Fibroblast of lung (primary cell): Measurements from ENCODE around the gene VRK1. TPM values are rescaled to one million over a fixed set of nuclear protein-coding genes. Genes with fewer than 3 reads are reported as not detected.

Experiments
- DNase-seq, 2 donors: peaks; one replicate each; pipeline versions ENCODE4 v3.0.0 to v3.0.0-alpha.2; 2010; ENCODE audit warnings: low read depth in 2 of 2
- H2AFZ ChIP-seq: 2 replicates; pipeline ENCODE4 v1.5.1; 2012; ENCODE audit warnings: low read length, control low read depth, inconsistent platforms
- H3K27ac ChIP-seq: 2 replicates; pipeline ENCODE4 v1.5.1; 2011; ENCODE audit warnings: low read length, control low read depth; ENCODE audit not compliant: insufficient read depth
- H3K27me3 ChIP-seq: 2 replicates; pipeline ENCODE4 v1.5.1; 2011; ENCODE audit warnings: mild to moderate bottlenecking, low read length; ENCODE audit not compliant: control insufficient read depth, insufficient read depth
- H3K36me3 ChIP-seq: 2 replicates; pipeline ENCODE4 v1.5.1; 2011; ENCODE audit warnings: low read length; ENCODE audit not compliant: control insufficient read depth, insufficient read depth
- H3K4me1 ChIP-seq: 2 replicates; pipeline ENCODE4 v1.5.1; 2011; ENCODE audit warnings: low read length; ENCODE audit not compliant: control insufficient read depth, insufficient read depth; ENCODE audit errors: extremely low read depth
- H3K4me2 ChIP-seq: 2 replicates; pipeline ENCODE4 v1.5.1; 2011; ENCODE audit warnings: low read length, control low read depth; ENCODE audit not compliant: insufficient read depth; ENCODE audit errors: extremely low read depth
- H3K4me3 ChIP-seq, 4 experiments: fragments of 200-600 bp in 1 of 4; sonication (generic) in 1 of 4; replicated peaks in 1 of 4; 2 replicates each; pipeline ENCODE4 v1.5.1; 2011 to 2016; ENCODE audit warnings: low read length in 4 of 4, low read depth in 3 of 4, mild to moderate bottlenecking in 3 of 4, control low read depth in 2 of 4, inconsistent platforms in 1 of 4, mixed read lengths in 1 of 4; ENCODE audit not compliant: insufficient read depth in 1 of 4; ENCODE audit errors: control extremely low read depth in 1 of 4
- H3K79me2 ChIP-seq: 2 replicates; pipeline ENCODE4 v1.5.1; 2012; ENCODE audit warnings: mild to moderate bottlenecking, low read length, inconsistent platforms; ENCODE audit not compliant: control insufficient read depth, insufficient read depth
- H3K9ac ChIP-seq: 2 replicates; pipeline ENCODE4 v1.5.1; 2011; ENCODE audit warnings: mild to moderate bottlenecking, low read length, control low read depth; ENCODE audit not compliant: insufficient read depth
- H3K9me3 ChIP-seq: 2 replicates; pipeline ENCODE4 v1.5.1; 2012; ENCODE audit warnings: low read depth, low read length; ENCODE audit not compliant: control insufficient read depth, insufficient read depth
- H4K20me1 ChIP-seq: 2 replicates; pipeline ENCODE4 v1.5.1; 2011; ENCODE audit warnings: low read length; ENCODE audit not compliant: control insufficient read depth, insufficient read depth; ENCODE audit errors: extremely low read depth
- CTCF ChIP-seq, 2 donors: IDR thresholded peaks in 1 of 2; conservative IDR thresholded peaks in 1 of 2; 1 replicate in 1 of 2; 2 replicates in 1 of 2; pipeline ENCODE4 v1.5.1; 2011 to 2012; ENCODE audit warnings: low read length in 2 of 2, control low read depth in 1 of 2, inconsistent platforms in 1 of 2, low read depth in 1 of 2, mild to moderate bottlenecking in 1 of 2
- EZH2 ChIP-seq: IDR thresholded peaks from 2 replicates; pipeline ENCODE4 v1.5.1; 2012; ENCODE audit warnings: low read length, control low read depth, mild to moderate bottlenecking; ENCODE audit errors: missing control alignments
- polyA plus RNA-seq, 2 donors: library from polyadenylated mRNA; depleted of rRNA in 1 of 2; stranded (reverse) in 1 of 2; unstranded in 1 of 2; fragments of >200 nt; gene quantifications; 2 replicates each; pipeline ENCODE4 v1.2.1, GENCODE V29; 2011 to 2012; ENCODE audit warnings: missing spikeins in 1 of 2
- total RNA-seq: library from RNA; depleted of rRNA; stranded (reverse); fragments of >200 nt; gene quantifications from 2 replicates; pipeline ENCODE4 v1.2.1, GENCODE V29; 2014

VRK1 gene
- total and polyA plus RNA-seq, 2 donors (not counting 1 experiment from before 2014, with no cell fraction given): 11.5 to 24.9 TPM

DNA sequence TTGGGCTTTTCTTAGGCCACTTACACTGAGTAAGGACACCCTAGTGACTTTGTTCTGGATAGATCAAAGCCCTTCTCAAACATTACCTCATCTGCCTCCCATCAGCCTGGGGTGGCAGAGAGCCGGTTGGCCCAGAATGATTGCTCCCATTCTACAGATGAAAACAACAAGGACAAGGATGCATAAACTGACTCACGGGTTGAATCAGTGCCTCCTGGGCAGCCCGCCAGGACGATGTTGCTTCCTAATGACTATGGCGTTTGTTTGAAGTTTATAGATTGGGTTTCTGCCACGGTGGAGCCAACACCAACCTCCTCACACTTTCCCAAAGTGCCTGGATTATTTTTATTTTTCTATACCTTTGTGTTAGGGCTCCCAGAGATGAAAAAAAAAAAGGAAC, 3.6 kb upstream of the VRK1 start:
- Histone ChIP-seq H3K79me2 (peaks cover 11% of the 10 kb centered on the region), H3K9me3 (no peaks in the 10 kb centered on the region), H2AFZ (no peak overlapping the region), H3K4me3 (no peak overlapping the region), H3K4me2 (no peak overlapping the region), H3K27me3 (no peaks in the 10 kb centered on the region), H3K4me1 (no peaks in the 10 kb centered on the region), H3K9ac (no peak overlapping the region), H3K36me3 (no peaks in the 10 kb centered on the region), H3K27ac (no peak overlapping the region), H4K20me1 (no peaks in the 10 kb centered on the region)
- TF ChIP-seq EZH2 (no peak), CTCF (conservative IDR thresholded peaks at IDR 0.05 in 1 of 2, IDR thresholded peaks at IDR 0.05 in 1 of 2; ENCODE audit: low read depth in 1 of 2, low read length in 2 of 2) (no peak)
- DNase-seq: peak in 1 of 2 donors; percentile 6

- no peaks in the 10 kb centered on the region for H3K27me3 ChIP-seq
- H3K4me2 ChIP-seq: no peak overlapping the region
- no peaks in the 10 kb centered on the region for H3K9me3 ChIP-seq
- TF ChIP-seq CTCF (conservative IDR thresholded peaks at IDR 0.05 in 1 of 2, IDR thresholded peaks at IDR 0.05 in 1 of 2; ENCODE audit: low read depth in 1 of 2, low read length in 2 of 2) (no peak), EZH2 (no peak)
- no peak overlapping the region for H2AFZ ChIP-seq
- H3K36me3 ChIP-seq: no peaks in the 10 kb centered on the region
- no peak for DNase-seq
- no peak overlapping the region for H3K9ac ChIP-seq
- no peak overlapping the region for H3K27ac ChIP-seq
- peaks cover 25% of the 10 kb centered on the region for H3K79me2 ChIP-seq
- H4K20me1 ChIP-seq: no peaks in the 10 kb centered on the region
- no peak overlapping the region for H3K4me3 ChIP-seq
- no peaks in the 10 kb centered on the region for H3K4me1 ChIP-seq
Observed at GRCh38 chr14:96795109-96795828, 1.9 kb upstream of the VRK1 start.

GRCh38 chr14:96797582-96798349, 584 bp downstream of the VRK1 start:
- H3K27ac ChIP-seq: peak overlapping the region; percentile 76
- DNase-seq: peak in 1 of 2 donors; percentile 30
- peak overlapping the region; percentile 96 for H3K4me2 ChIP-seq

More at GRCh38 chr14:96797582-96798349, 584 bp downstream of the VRK1 start:
- Histone ChIP-seq H3K4me1 (no peaks in the 10 kb centered on the region), H2AFZ (peak overlapping the region; percentile 72), H3K79me2 (peaks cover 45% of the 10 kb centered on the region), H3K9me3 (no peaks in the 10 kb centered on the region), H3K36me3 (no peaks in the 10 kb centered on the region), H3K9ac (peak overlapping the region; percentile 78), H3K27me3 (no peaks in the 10 kb centered on the region), H3K4me3 (peak overlapping the region; percentile 79 to 90 (median 85)), H4K20me1 (no peaks in the 10 kb centered on the region)
- TF ChIP-seq CTCF (conservative IDR thresholded peaks at IDR 0.05 in 1 of 2, IDR thresholded peaks at IDR 0.05 in 1 of 2; ENCODE audit: low read depth in 1 of 2, low read length in 2 of 2) (no peak), EZH2 (no peak)
